SK-MEL-5 (cell line): ENCODE results near the gene ZNF503. TPM values are rescaled to one million over a fixed set of nuclear protein-coding genes. Genes with fewer than 3 reads are reported as not detected.
A peak's percentile ranks its signal among the peaks of the same experiment; 100 is the strongest.

ENCODE experiments used
- DNase-seq: peaks from one replicate; pipeline ENCODE4 v3.0.0-alpha.2; 2016; ENCODE audit warnings: low read depth, low spot score
- in situ Hi-C: cut with HindIII; loops from 2 replicates; pipeline ENCODE4 v1.10.0; 2016; ENCODE audit warnings: low sequenced_read_pairs, high pct_unique_total_duplicates, low pct_unique_long_range_greater_than_20kb
- total RNA-seq: library from RNA; depleted of rRNA; stranded (reverse); fragments of >200 nt; shearing (Covaris generic); gene quantifications from 2 replicates; pipeline ENCODE4 v1.2.3, GENCODE V29; 2014

ZNF503 gene
- total RNA-seq, 1 experiment from 2014 or later = 1.4 TPM

- DNase-seq = no peak
- in situ Hi-C loops = no loop called here
Measured at GRCh38 chr10:75433216-75433615, 31.7 kb upstream of the ZNF503 start.

- in situ Hi-C loops = no loop called here
- no peak for DNase-seq
Measured at GRCh38 chr10:75432763-75433162, 31.2 kb upstream of the ZNF503 start.

GRCh38 chr10:75432176-75432575, 30.6 kb upstream of the ZNF503 start:
- in situ Hi-C loops = no loop called here
- no peak for DNase-seq

- in situ Hi-C loops = no loop called here
- no peak for DNase-seq
Measured at GRCh38 chr10:75431180-75432111, 29.9 kb upstream of the ZNF503 start, which contains the start of gene LRMDA. Gene LRMDA, plus strand, starts transcription at chr10:75431624.

- no peak for DNase-seq
- in situ Hi-C loops = no loop called here
Measured at GRCh38 chr10:75430000-75430763, 28.6 kb upstream of the ZNF503 start.

- no peak for DNase-seq
- in situ Hi-C loops = no loop called here
Measured at GRCh38 chr10:75429159-75429827, 27.7 kb upstream of the ZNF503 start.

- in situ Hi-C loops = no loop called here
- no peak for DNase-seq
Measured at GRCh38 chr10:75428434-75429158, 27.0 kb upstream of the ZNF503 start.

GRCh38 chr10:75427951-75428350, 26.4 kb upstream of the ZNF503 start:
- no peak for DNase-seq
- in situ Hi-C loops = no loop called here

GRCh38 chr10:75426880-75427279, 25.3 kb upstream of the ZNF503 start:
- DNase-seq = no peak
- in situ Hi-C loops = no loop called here

GRCh38 chr10:75425291-75426079, 23.9 kb upstream of the ZNF503 start:
- in situ Hi-C loops = no loop called here
- no peak for DNase-seq

GRCh38 chr10:75424571-75424970, 23.0 kb upstream of the ZNF503 start:
- in situ Hi-C loops = no loop called here
- DNase-seq = peak; percentile 24

- in situ Hi-C loops = no loop called here
Measured at GRCh38 chr10:75422913-75423312, 21.3 kb upstream of the ZNF503 start.

GRCh38 chr10:75418712-75419111, 17.1 kb upstream of the ZNF503 start:
- in situ Hi-C loops = no loop called here
- DNase-seq = no peak

More at GRCh38 chr10:75422913-75423312, 21.3 kb upstream of the ZNF503 start:
- DNase-seq = no peak

GRCh38 chr10:75418293-75418692, 16.7 kb upstream of the ZNF503 start:
- no peak for DNase-seq
- in situ Hi-C loops = no loop called here

GRCh38 chr10:75417522-75417927, 16.0 kb upstream of the ZNF503 start:
- in situ Hi-C loops = no loop called here
- no peak for DNase-seq

- DNase-seq = no peak
- in situ Hi-C loops = no loop called here
Measured at GRCh38 chr10:75414527-75414926, 13.0 kb upstream of the ZNF503 start.
